GM18870 (cell line): Measurements from ENCODE around the gene ARL2BP.

ENCODE experiments used
- ATAC-seq: cut with Tn5 transposase; IDR thresholded peaks from one replicate; pipeline ENCODE4 v1.9.1; 2021; ENCODE audit warnings: moderate library complexity; ENCODE audit not compliant: unreplicated experiment

ARL2BP gene

GRCh38 chr16:57235128-57236021, 9.7 kb upstream of the ARL2BP start:
- no peak for ATAC-seq

GRCh38 chr16:57236022-57236350, 9.1 kb upstream of the ARL2BP start:
- no peak for ATAC-seq

DNA sequence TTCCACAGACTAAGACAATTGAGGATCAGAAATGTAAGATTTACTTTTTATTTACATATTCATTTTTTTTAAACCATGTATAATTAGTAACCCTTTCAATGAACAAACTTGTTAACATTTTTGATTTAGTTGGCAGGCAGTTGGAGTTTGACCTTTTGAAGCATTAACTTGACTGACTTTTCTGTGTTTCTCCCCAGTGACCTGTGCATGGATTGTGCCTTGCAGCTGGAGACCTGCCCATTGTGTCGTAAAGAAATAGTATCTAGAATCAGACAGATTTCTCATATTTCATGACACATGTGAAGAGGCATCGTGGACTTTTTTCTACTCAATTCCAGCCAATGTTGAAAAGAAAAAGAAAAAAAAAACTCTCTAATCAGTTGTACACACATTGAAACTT, 6.4 kb upstream of the ARL2BP start:
- ATAC-seq, result no peak

DNA sequence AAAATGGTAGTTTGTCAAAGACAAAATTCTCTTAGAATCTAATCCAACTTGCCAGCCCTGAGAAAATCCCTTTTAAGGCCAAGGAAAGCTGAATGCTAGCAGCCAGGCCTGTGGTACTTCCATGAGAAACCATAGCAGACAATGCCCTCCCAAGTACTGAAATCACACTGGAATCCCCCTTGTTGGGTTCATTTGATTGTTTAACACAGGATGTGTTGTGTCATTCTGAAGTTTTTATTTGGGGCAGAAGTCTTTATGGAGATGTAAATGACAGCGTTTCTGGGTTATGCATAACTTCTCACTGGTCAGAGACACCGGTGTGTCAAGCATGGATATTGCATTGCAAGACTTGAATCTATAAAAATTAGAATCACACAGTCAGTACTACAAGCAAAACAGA, 6.0 kb upstream of the ARL2BP start:
- ATAC-seq, result no peak

- no peak for ATAC-seq
Observed at GRCh38 chr16:57240851-57241250, 4.2 kb upstream of the ARL2BP start.

DNA sequence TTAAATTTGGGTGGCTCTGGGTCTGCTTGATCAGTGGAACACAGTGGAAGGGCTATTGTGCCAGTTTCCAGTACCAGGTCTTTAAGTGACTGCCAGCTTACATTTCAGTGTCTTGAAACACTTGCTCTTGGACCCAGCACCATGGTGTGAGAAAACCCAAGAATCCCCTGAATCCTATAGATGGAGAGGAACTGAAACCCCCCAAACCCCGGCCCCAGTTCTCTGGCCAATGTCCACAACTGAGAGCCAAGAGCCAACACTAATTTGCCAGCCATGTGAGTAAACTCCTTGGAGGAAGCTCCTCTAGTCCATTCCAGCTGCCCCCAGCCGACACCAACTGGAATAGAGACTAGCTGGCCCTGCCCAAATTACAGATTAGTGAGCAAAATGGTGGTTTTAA, 2.4 kb upstream of the ARL2BP start:
- no peak for ATAC-seq

DNA sequence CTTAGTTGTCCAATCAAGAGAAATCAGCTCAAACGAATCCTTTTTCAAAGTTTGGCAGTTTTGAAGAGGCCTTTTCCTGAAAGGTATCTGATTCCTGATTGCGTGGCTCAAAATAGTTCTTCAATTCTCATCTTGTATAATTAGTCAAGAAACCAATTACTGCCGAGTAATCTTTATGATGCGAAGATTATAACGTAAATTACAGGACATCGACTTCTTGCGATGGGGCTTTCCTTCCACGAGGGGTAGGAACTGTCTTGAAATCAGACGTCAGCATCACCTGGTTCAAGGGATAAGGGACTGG, 644 bp upstream of the ARL2BP start:
- ATAC-seq, result peak; percentile 20

DNA sequence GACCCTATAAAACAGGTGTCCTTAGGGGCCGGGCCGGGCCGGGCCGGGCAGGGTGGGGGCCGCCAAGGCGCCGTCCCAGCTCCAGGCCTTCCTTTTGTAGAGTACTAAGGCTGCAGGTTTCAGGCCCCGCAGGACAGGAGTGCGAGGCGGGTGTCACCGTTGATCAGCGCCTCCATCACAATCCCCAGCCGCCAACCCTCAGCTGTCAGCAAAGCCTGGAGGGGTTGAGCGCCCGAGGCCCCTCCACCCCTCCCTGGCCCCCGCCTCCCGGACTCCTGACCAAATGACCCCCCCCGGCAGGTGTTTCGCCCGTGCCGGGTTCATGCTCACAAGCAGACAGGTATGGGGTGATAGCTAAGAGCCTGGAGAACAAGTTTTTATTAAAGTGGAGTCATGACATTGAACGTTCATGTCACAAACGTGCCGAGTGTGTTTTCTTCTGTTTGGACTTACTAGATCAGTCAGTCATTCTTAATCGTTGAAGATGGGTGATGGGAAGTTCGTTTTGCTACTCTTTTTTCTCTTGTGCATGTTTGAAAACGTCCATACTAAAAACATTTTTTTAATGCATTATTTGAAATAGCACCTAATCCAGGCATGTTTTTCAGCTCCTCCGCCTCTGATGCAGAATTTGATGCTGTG, 534 bp downstream of the ARL2BP start:
- ATAC-seq, result no peak

GRCh38 chr16:57251352-57251751, 6.3 kb downstream of the ARL2BP start:
- no peak for ATAC-seq

GRCh38 chr16:57252148-57252721, 7.2 kb downstream of the ARL2BP start:
- ATAC-seq, result no peak

DNA sequence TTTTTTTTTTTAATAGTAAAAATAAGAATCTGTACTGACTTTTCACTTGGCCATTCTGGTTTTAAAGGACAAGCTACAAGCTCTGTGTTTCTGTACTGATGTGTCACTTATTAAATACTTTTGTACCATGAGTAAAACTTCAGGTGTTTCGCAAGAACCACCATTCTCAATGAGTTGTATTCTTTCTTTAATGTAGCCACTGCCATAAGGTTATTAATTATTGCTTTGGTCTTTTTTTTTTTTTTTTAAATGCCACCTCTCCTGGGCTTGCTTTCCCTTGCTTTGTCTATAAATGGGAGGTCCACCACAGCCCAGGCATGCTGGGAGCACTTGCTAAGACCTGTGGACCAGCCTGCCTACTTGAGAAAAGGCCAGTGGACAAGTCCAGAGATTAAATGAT, 8.4 kb downstream of the ARL2BP start:
- no peak for ATAC-seq

- ATAC-seq, result no peak
Observed at GRCh38 chr16:57255686-57256415, 10.8 kb downstream of the ARL2BP start.

DNA sequence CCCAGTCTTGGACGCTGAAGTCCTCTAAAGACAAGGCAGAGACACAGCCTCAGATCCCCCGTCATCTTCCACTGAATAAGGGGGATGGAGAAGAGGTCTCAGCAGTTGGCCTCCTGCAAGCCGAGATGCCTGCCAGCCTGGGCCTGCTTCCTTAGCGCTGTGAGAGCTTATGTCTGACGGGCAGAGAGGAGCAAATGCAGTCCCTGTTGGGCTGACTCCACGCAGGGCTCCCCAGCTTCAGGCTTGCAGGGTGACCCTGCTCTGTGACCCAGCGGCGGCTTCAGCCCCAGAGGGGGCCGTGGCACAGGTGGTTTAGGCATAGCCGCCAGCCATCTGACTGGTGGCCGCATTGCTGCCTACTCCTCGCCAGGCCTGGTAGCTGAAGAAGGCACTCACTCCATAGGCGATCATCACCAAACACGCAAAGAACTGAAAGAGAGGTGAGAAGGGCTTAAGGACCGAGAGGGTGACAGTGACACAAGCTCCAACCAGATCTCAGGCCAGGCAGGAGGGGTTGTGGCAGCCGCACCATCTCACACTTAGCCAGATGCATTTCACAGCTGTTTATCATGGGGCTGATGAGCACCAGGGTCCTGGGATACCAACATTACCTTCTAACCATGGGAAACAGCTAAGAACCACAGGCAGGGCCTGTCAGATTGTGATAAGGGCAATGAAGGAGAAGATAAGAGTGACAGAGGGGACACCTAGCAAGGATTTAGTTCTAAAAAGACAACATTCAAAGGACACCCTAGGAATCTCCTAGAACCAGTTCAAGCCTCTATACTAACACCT, 11.7 kb downstream of the ARL2BP start:
- ATAC-seq, result no peak

DNA sequence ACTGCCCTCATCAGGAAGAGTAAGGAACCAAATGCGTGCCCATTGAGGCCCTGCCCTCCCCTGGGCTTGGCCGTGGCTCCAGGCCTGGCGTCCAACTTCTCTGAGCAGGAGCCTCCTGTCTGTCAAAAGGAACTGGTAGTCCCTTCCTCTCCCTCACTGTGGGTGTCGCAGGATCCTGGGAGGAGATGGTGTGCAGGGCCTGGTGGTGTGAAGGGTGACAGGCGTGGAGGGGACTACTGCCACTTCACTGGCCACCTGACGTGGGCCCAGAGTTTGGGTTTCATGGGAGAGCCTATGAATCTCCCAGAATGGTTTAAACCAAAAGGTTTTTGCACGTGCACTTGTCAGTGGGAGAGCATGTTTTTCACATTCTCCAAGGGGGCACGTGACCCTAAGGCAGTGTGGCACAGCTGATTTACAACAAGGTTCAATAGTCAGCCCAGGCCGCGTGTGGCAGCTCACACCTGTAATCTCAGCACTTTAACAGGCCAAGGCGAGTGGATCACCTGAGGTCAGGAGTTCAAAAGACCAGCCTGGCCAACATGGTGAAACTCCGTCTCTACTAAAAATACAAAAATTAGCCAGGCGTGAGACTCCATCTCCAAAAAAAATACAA, 12.5 kb downstream of the ARL2BP start:
- ATAC-seq, result no peak

GRCh38 chr16:57258226-57258909, 13.3 kb downstream of the ARL2BP start:
- no peak for ATAC-seq

- no peak for ATAC-seq
Observed at GRCh38 chr16:57258910-57259475, 13.9 kb downstream of the ARL2BP start.

- ATAC-seq, result no peak
Observed at GRCh38 chr16:57260294-57260929, 15.4 kb downstream of the ARL2BP start.

GRCh38 chr16:57261806-57262205, 16.7 kb downstream of the ARL2BP start:
- ATAC-seq, result no peak
